ENCODE measurements around the gene NEIL1. TPM values are rescaled to one million over a fixed set of nuclear protein-coding genes. Genes with fewer than 3 reads are reported as not detected.
"Not testable (repeated sequence)": the region's sequence is repeated elsewhere in the genome, so short reads cannot be mapped to it uniquely, and the experiment has no call there.

The NEIL1 gene
- total and polyA plus RNA-seq, 2 of the 8 experiments (the other 6 are each of a cell fraction or from before 2014, with no cell fraction given) = 10.4 to 10.9 TPM

DNA sequence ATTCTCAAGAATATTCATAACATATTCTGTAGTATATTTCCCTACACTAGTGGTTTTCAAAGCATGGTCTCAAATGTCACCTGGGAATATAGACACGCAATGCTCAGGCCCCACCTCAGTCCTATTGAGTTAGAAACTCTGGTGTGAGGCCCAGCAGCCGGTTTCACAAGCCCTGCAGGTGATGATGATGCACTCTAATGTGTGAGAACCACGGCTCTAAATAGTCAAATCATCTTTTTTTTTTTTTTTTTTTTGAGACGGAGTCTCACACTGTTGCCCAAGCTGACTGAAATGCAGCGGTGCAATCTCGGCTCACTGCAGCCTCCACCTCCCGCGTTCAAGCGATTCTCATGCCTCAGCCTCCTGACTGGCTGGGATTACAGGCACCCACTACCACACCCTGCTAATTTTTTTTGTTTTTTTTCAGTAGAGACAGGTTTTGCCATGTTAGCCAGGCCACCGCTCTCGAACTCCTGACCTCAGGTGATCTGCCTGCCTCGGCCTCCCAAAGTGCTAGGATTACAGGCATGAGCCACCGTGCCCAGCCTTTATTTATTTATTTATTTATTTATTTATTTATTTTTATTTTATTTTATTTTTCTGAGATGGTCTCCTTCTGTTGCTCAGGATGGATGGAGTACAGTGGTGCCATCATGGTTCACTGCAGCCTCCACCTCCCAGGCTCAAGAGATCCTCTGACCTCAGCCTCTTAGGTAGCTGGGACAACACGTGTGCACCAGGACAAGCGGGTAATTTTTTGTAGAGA lies 13.0 kb upstream of the NEIL1 start:
- not testable (repeated sequence) for H2AK5ac ChIP-seq (ENCODE audit: low read depth, low read length); H3K18ac ChIP-seq (ENCODE audit: extremely low read depth, low read length); H2BK120ac ChIP-seq (replicated peaks; ENCODE audit: low read depth, low read length); H3K23ac ChIP-seq (ENCODE audit: insufficient read length); H4K5ac ChIP-seq (ENCODE audit: insufficient read length, low read depth, low read length); H3K36me3 ChIP-seq (ENCODE audit: control insufficient read depth in 2 of 4, insufficient read depth in 4 of 4, low read length in 3 of 4); H4K91ac ChIP-seq (replicated peaks; ENCODE audit: insufficient read length, low read length); H4K8ac ChIP-seq (ENCODE audit: extremely low read depth, insufficient read depth, low read length); H3K79me2 ChIP-seq (ENCODE audit: control insufficient read depth in 1 of 2, insufficient read depth in 2 of 2, low read length in 2 of 2); H2BK15ac ChIP-seq (ENCODE audit: low read length); H2BK5ac ChIP-seq (ENCODE audit: low read depth, low read length); H2BK12ac ChIP-seq (ENCODE audit: low read depth, low read length); H4K20me1 ChIP-seq (replicated peaks in 1 of 2; ENCODE audit: control insufficient read depth in 1 of 2, insufficient read depth in 2 of 2, low read length in 2 of 2); H3K4me2 ChIP-seq (ENCODE audit: insufficient read depth in 1 of 2, low read depth in 2 of 2, low read length in 2 of 2); H3K56ac ChIP-seq (replicated peaks; ENCODE audit: insufficient read length, low read depth, low read length); H3K9ac ChIP-seq (replicated peaks in 1 of 4; ENCODE audit: extremely low read depth in 1 of 4, low read depth in 3 of 4, low read length in 3 of 4); H2AFZ ChIP-seq (ENCODE audit: low read length); DNase-seq (ENCODE audit: low read depth in 1 of 2, low spot score in 2 of 2); H3K4me3 ChIP-seq (ENCODE audit: extremely low read depth in 1 of 4, insufficient read depth in 2 of 4, low read depth in 3 of 4, low read length in 4 of 4); H3K27ac ChIP-seq (ENCODE audit: low read depth, low read length); H3K9me3 ChIP-seq (ENCODE audit: insufficient read depth in 2 of 2, low read depth in 1 of 2, low read length in 1 of 2); H3K27me3 ChIP-seq (replicated peaks in 1 of 4; ENCODE audit: control insufficient read depth in 3 of 4, extremely low read depth in 1 of 4, insufficient read depth in 3 of 4, low read length in 3 of 4); H3K4ac ChIP-seq (replicated peaks; ENCODE audit: insufficient read length, low read depth, low read length); FAIRE-seq; H3K79me1 ChIP-seq (ENCODE audit: low read depth, low read length); H3K4me1 ChIP-seq (replicated peaks in 1 of 4; ENCODE audit: control insufficient read depth in 3 of 4, insufficient read depth in 4 of 4, low read length in 3 of 4); H2BK20ac ChIP-seq (ENCODE audit: low read length); H3K14ac ChIP-seq (ENCODE audit: insufficient read length); H3K23me2 ChIP-seq (ENCODE audit: low read depth, low read length)
- 90% methylated on average over 14 of the region's 15 CpGs; no CpG with 5 or more reads in 1 of the 2 experiments for WGBS, 2 experiments (ENCODE audit: extremely low coverage in 1 of 2, insufficient coverage in 1 of 2, insufficient read length in 1 of 2, insufficient replicate concordance in 2 of 2, low coverage in 1 of 2, low lambda C conversion rate in 2 of 2, missing lambda C conversion rate in 1 of 2)
- CTCF ChIA-PET (ENCODE audit: partially characterized antibody) = interaction anchor here (0.6 to 1.4 kb wide), 5 partner anchors 12 to 563 kb away, joined by 3 to 4 read pairs (median 3); no protein-coding TSS in a partner anchor
- POLR2A ChIA-PET (ENCODE audit: partially characterized antibody) = interaction anchor here (0.9 to 1.6 kb wide), 3 partner anchors 12 to 122 kb away, joined by 3 to 4 read pairs (median 3); partner anchors contain the start of gene NEIL1
